GM23338 (cell line): ENCODE measurements around the gene WRNIP1. TPM values are rescaled to one million over a fixed set of nuclear protein-coding genes. Genes with fewer than 3 reads are reported as not detected.

Experiments used
- ATAC-seq: fragments of 200-7000 bp; cut with Tn5 transposase; 3 replicates; pipeline ENCODE4 v1.9.1; 2020
- DNase-seq: peaks from one replicate; pipeline ENCODE4 v3.0.0-alpha.2; 2015; ENCODE audit warnings: low spot score
- H2AFZ ChIP-seq: fragments of 200-600 bp; sonication (generic); 2 replicates; pipeline ENCODE4 v1.8.0; 2016; ENCODE audit warnings: antibody characterized with exemption, mild to moderate bottlenecking, moderate library complexity
- H3F3A ChIP-seq: fragments of 200-600 bp; sonication (generic); replicated peaks from 2 replicates; pipeline ENCODE4 v1.8.0; 2017; ENCODE audit warnings: antibody characterized with exemption, mixed run types, low read depth
- H3K27ac ChIP-seq: fragments of 200-600 bp; sonication (generic); 2 replicates; pipeline ENCODE4 v1.6.1; 2016; ENCODE audit warnings: low read depth
- H3K27me3 ChIP-seq: fragments of 200-600 bp; sonication (generic); 2 replicates; pipeline ENCODE4 v1.8.0; 2016; ENCODE audit warnings: mild to moderate bottlenecking, mixed run types, moderate library complexity; ENCODE audit not compliant: insufficient read depth
- H3K36me3 ChIP-seq: fragments of 200-600 bp; sonication (generic); 2 replicates; pipeline ENCODE4 v1.8.0; 2016; ENCODE audit warnings: mild to moderate bottlenecking; ENCODE audit not compliant: insufficient read depth
- H3K4me1 ChIP-seq: fragments of 200-600 bp; sonication (generic); 2 replicates; pipeline ENCODE4 v1.8.0; 2016; ENCODE audit warnings: mild to moderate bottlenecking, moderate library complexity; ENCODE audit not compliant: insufficient read depth
- H3K4me2 ChIP-seq: fragments of 200-600 bp; sonication (generic); 2 replicates; pipeline ENCODE4 v1.7.1; 2017; ENCODE audit warnings: mixed run types
- H3K4me3 ChIP-seq: fragments of 200-600 bp; sonication (generic); 2 replicates; pipeline ENCODE4 v1.6.1; 2016; ENCODE audit warnings: mixed run types
- H3K79me2 ChIP-seq: fragments of 200-600 bp; sonication (generic); replicated peaks from 2 replicates; pipeline ENCODE4 v1.8.0; 2017; ENCODE audit warnings: mild to moderate bottlenecking; ENCODE audit not compliant: insufficient read depth
- H3K9me2 ChIP-seq: fragments of 200-600 bp; sonication (generic); 2 replicates; pipeline ENCODE4 v1.8.0; 2017; ENCODE audit not compliant: insufficient read depth
- H4K20me1 ChIP-seq: fragments of 200-600 bp; sonication (generic); replicated peaks from 2 replicates; pipeline ENCODE4 v1.8.0; 2017; ENCODE audit warnings: mild to moderate bottlenecking; ENCODE audit not compliant: insufficient read depth
- H3K27ac Mint-ChIP-seq: 2 replicates; pipeline ENCODE4 v1.8.0; 2020; ENCODE audit warnings: inconsistent platforms, mild to moderate bottlenecking, moderate library complexity, mixed read lengths
- H3K27me3 Mint-ChIP-seq: 3 replicates; pipeline ENCODE4 v1.8.0; 2022; ENCODE audit warnings: low read depth, mild to moderate bottlenecking, moderate library complexity, mixed read lengths, inconsistent platforms; ENCODE audit not compliant: insufficient read depth, poor library complexity
- H3K36me3 Mint-ChIP-seq: 3 replicates; pipeline ENCODE4 v1.8.0; 2021; ENCODE audit warnings: low read depth, mild to moderate bottlenecking, inconsistent platforms, moderate library complexity, mixed read lengths
- H3K4me1 Mint-ChIP-seq: 3 replicates; pipeline ENCODE4 v1.8.0; 2020; ENCODE audit warnings: mild to moderate bottlenecking, inconsistent platforms, mixed read lengths
- H3K4me3 Mint-ChIP-seq: 3 replicates; pipeline ENCODE4 v1.8.0; 2021; ENCODE audit warnings: moderate library complexity, mild to moderate bottlenecking, inconsistent platforms, mixed read lengths
- H3K9me3 Mint-ChIP-seq: 3 replicates; pipeline ENCODE4 v1.8.0; 2020; ENCODE audit warnings: moderate library complexity, mild to moderate bottlenecking, inconsistent platforms, mixed read lengths
- CREB1 ChIP-seq: fragments of 250-450 bp; sonication (Bioruptor Pico); IDR thresholded peaks from 2 replicates; pipeline ENCODE4 v1.5.0; 2020; ENCODE audit warnings: low read depth, mild to moderate bottlenecking, moderate library complexity
- ETS1 ChIP-seq: IDR thresholded peaks from 2 replicates; pipeline ENCODE4 v1.6.1; 2016; ENCODE audit warnings: antibody characterized with exemption
- EZH2 ChIP-seq: fragments of 200-600 bp; sonication (generic); IDR thresholded peaks from one replicate; pipeline ENCODE4 v1.8.0; 2017; ENCODE audit warnings: antibody characterized with exemption, mild to moderate bottlenecking, low read depth; ENCODE audit not compliant: unreplicated experiment
- EZH2phosphoT487 ChIP-seq: fragments of 200-600 bp; sonication (generic); IDR thresholded peaks from one replicate; pipeline ENCODE4 v1.8.1; 2018; ENCODE audit warnings: antibody characterized with exemption; ENCODE audit not compliant: unreplicated experiment
- JUNB ChIP-seq: IDR thresholded peaks from one replicate; pipeline ENCODE4 v1.6.1; 2016; ENCODE audit warnings: antibody characterized with exemption; ENCODE audit not compliant: unreplicated experiment
- NANOG ChIP-seq: IDR thresholded peaks from 2 replicates; pipeline ENCODE4 v1.6.1; 2016; ENCODE audit warnings: antibody characterized with exemption, borderline replicate concordance
- POLR2AphosphoS5 ChIP-seq: IDR thresholded peaks from 2 replicates; pipeline ENCODE4 v1.6.1; 2016; ENCODE audit warnings: antibody characterized with exemption, low read depth
- STAT1 ChIP-seq: IDR thresholded peaks from one replicate; pipeline ENCODE4 v1.6.1; 2016; ENCODE audit warnings: antibody characterized with exemption; ENCODE audit not compliant: unreplicated experiment
- ZNF331 ChIP-seq: fragments of 250-450 bp; sonication (Bioruptor Pico); IDR thresholded peaks from 2 replicates; pipeline ENCODE4 v1.5.0; 2020; ENCODE audit warnings: low read depth, mild to moderate bottlenecking, moderate library complexity
- polyA plus RNA-seq: library from polyadenylated mRNA; unstranded; fragments of >200 nt; fragmentation: Nextera tagmentation; extraction: Ambion mirVana; gene quantifications from 2 replicates; pipeline ENCODE4 v1.2.1, GENCODE V29; 2016
- total RNA-seq: library from RNA; depleted of rRNA; stranded (reverse); fragments of >200 nt; shearing (Covaris generic); gene quantifications from 2 replicates; pipeline ENCODE4 v1.2.3, GENCODE V29; 2014
- TF ChIP-seq, protein P1 (sequence below): IDR thresholded peaks from one replicate; pipeline ENCODE4 v1.6.1; 2018; ENCODE audit warnings: antibody characterized with exemption; ENCODE audit not compliant: unreplicated experiment
- TF ChIP-seq, protein P2 (sequence below), 2 experiments: fragments of 200-600 bp in 1 of 2; sonication (generic) in 1 of 2; conservative IDR thresholded peaks; 2 replicates each; pipeline versions ENCODE4 v1.5.1 to v1.6.1; 2016 to 2017; ENCODE audit warnings: antibody characterized with exemption in 2 of 2, low read depth in 2 of 2, mild to moderate bottlenecking in 2 of 2, moderate library complexity in 1 of 2

Gene WRNIP1
- total and polyA plus RNA-seq, 2 experiments from 2014 or later, result 27.6 to 66.0 TPM

DNA sequence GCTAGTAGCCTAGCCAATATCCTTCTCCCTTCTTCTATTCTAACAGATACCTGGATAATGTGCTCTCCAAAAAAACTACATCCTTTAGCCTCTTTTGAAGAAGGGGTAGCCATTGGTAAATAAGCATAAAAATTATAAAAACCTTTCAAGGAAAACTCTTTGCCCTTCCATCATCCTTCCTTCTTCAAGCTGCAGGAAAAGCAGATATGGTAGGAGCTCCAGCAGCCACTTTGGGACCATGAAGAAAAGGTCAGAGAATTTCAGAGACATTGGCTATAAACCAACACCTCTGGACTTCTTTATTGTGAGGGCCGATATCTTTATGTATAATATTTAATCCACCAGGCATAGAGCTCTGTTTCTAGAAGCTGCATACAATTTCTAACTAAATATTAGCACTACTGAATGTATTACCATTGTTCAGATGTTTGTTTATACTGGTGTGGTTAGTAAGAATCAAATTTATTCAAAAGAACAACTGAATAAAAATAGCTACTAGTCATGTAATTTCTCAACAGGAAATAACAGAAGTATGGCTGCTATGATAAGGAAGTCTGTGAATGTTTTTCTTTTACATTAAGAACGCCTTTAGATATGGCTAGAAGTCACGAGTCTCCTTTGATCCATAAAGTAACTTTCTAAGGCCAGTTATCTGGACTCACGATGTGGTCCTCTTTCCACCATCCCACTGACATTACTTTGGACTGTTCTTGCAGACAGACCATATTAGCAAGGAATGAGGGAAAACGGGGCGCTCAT is 46.7 kb upstream of the WRNIP1 start (continued):
- TF ChIP-seq, protein P1, sequence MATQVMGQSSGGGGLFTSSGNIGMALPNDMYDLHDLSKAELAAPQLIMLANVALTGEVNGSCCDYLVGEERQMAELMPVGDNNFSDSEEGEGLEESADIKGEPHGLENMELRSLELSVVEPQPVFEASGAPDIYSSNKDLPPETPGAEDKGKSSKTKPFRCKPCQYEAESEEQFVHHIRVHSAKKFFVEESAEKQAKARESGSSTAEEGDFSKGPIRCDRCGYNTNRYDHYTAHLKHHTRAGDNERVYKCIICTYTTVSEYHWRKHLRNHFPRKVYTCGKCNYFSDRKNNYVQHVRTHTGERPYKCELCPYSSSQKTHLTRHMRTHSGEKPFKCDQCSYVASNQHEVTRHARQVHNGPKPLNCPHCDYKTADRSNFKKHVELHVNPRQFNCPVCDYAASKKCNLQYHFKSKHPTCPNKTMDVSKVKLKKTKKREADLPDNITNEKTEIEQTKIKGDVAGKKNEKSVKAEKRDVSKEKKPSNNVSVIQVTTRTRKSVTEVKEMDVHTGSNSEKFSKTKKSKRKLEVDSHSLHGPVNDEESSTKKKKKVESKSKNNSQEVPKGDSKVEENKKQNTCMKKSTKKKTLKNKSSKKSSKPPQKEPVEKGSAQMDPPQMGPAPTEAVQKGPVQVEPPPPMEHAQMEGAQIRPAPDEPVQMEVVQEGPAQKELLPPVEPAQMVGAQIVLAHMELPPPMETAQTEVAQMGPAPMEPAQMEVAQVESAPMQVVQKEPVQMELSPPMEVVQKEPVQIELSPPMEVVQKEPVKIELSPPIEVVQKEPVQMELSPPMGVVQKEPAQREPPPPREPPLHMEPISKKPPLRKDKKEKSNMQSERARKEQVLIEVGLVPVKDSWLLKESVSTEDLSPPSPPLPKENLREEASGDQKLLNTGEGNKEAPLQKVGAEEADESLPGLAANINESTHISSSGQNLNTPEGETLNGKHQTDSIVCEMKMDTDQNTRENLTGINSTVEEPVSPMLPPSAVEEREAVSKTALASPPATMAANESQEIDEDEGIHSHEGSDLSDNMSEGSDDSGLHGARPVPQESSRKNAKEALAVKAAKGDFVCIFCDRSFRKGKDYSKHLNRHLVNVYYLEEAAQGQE, result no peak
- TF ChIP-seq EZH2 (no peak), JUNB (no peak), NANOG (no peak), EZH2phosphoT487 (no peak), CREB1 (no peak), ETS1 (no peak)
- TF ChIP-seq, protein P2, sequence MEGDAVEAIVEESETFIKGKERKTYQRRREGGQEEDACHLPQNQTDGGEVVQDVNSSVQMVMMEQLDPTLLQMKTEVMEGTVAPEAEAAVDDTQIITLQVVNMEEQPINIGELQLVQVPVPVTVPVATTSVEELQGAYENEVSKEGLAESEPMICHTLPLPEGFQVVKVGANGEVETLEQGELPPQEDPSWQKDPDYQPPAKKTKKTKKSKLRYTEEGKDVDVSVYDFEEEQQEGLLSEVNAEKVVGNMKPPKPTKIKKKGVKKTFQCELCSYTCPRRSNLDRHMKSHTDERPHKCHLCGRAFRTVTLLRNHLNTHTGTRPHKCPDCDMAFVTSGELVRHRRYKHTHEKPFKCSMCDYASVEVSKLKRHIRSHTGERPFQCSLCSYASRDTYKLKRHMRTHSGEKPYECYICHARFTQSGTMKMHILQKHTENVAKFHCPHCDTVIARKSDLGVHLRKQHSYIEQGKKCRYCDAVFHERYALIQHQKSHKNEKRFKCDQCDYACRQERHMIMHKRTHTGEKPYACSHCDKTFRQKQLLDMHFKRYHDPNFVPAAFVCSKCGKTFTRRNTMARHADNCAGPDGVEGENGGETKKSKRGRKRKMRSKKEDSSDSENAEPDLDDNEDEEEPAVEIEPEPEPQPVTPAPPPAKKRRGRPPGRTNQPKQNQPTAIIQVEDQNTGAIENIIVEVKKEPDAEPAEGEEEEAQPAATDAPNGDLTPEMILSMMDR (conservative IDR thresholded peaks at IDR 0.05; ENCODE audit: low read depth in 2 of 2), result no peak

DNA sequence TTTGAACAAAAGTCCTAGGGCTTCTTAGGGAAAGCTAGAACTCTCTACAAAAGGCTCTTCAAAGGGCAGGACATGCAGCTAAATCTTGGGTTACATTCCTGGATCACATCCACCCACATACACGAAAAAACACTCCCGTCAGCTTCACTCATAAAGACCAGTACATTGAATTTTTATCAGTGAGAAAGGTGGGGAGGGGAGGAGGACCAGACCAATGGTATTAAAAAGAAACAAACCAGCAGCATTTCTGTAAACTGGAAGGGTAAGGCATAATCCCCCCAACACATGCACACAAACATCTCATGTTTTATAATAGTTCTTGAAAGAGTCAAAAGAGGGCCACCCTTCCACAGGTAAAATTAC is 46.1 kb upstream of the WRNIP1 start:
- no peak overlapping the region for H3K4me3 ChIP-seq
- H3F3A ChIP-seq, result no peaks in the 10 kb centered on the region
- H3K79me2 ChIP-seq, result no peaks in the 10 kb centered on the region
- Mint-ChIP-seq H3K9me3 (peaks cover 10% of the 10 kb centered on the region; the same call in 2 of the 3 replicates), H3K4me1 (peaks cover 4% of the 10 kb centered on the region; the same call in 2 of the 3 replicates), H3K4me3 (no peak overlapping the region), H3K27ac (no peak overlapping the region), H3K36me3 (peaks cover 10% of the 10 kb centered on the region; the same call in 2 of the 3 replicates), H3K27me3 (no peaks in the 10 kb centered on the region)
- no peak overlapping the region for H3K4me2 ChIP-seq
- no peak for ATAC-seq
- no peaks in the 10 kb centered on the region for H3K4me1 ChIP-seq
- no peak for DNase-seq
- no peak overlapping the region for H2AFZ ChIP-seq
- no peak overlapping the region for H3K27ac ChIP-seq
- peaks cover 6% of the 10 kb centered on the region; the same call in 1 of the 2 replicates for H3K9me2 ChIP-seq
- H4K20me1 ChIP-seq, result no peaks in the 10 kb centered on the region
- no peaks in the 10 kb centered on the region; the same call in 1 of the 2 replicates for H3K36me3 ChIP-seq
- no peaks in the 10 kb centered on the region for H3K27me3 ChIP-seq
- TF ChIP-seq EZH2phosphoT487 (no peak), POLR2AphosphoS5 (no peak), ETS1 (no peak), ZNF331 (CRISPR knock-in tag) (no peak), STAT1 (no peak), EZH2 (no peak)
- TF ChIP-seq, protein P2 (conservative IDR thresholded peaks at IDR 0.05; ENCODE audit: low read depth in 2 of 2), result no peak
- TF ChIP-seq, protein P1, result no peak
